ENCODE data around the gene HMCN1. TPM values are rescaled to one million over a fixed set of nuclear protein-coding genes. Genes with fewer than 3 reads are reported as not detected.

Gene HMCN1
- total RNA-seq, 1 experiment from 2014 or later = 0.12 TPM

DNA sequence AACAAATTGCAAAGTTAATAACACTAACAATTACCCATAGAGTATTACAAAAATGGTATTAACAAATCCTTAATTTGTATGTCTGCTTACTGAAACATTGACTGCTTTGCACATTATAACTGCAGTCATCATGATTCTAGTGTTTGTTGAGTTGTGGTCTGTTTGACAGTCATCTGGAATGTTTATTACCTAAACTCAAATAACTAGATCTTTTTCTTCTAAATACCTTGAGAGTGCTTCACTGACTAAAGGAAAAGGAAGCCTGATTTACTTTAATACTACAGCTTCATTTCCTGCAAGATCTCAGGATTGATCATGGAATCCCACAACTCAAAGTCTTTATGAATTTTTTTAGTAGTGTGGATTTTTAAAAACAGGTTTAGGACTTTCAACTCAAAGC is 70.0 kb downstream of the HMCN1 start:
- TF ChIP-seq, protein P1, sequence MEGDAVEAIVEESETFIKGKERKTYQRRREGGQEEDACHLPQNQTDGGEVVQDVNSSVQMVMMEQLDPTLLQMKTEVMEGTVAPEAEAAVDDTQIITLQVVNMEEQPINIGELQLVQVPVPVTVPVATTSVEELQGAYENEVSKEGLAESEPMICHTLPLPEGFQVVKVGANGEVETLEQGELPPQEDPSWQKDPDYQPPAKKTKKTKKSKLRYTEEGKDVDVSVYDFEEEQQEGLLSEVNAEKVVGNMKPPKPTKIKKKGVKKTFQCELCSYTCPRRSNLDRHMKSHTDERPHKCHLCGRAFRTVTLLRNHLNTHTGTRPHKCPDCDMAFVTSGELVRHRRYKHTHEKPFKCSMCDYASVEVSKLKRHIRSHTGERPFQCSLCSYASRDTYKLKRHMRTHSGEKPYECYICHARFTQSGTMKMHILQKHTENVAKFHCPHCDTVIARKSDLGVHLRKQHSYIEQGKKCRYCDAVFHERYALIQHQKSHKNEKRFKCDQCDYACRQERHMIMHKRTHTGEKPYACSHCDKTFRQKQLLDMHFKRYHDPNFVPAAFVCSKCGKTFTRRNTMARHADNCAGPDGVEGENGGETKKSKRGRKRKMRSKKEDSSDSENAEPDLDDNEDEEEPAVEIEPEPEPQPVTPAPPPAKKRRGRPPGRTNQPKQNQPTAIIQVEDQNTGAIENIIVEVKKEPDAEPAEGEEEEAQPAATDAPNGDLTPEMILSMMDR (IDR thresholded peaks at IDR 0.05; ENCODE audit: unreplicated experiment) = no peak
- ChIA-PET POLR2A (no interaction called here), CTCF (no interaction called here)
- Mint-ChIP-seq H3K27me3 (ENCODE audit: insufficient read depth, unreplicated experiment) (no peaks in the 10 kb centered on the region), H3K4me3 (ENCODE audit: unreplicated experiment) (no peak overlapping the region), H3K9me3 (ENCODE audit: unreplicated experiment) (no peaks in the 10 kb centered on the region), H3K27ac (ENCODE audit: low read depth, unreplicated experiment) (no peak overlapping the region), H3K36me3 (ENCODE audit: insufficient read depth, unreplicated experiment) (no peaks in the 10 kb centered on the region), H3K4me1 (ENCODE audit: insufficient read depth, unreplicated experiment) (no peaks in the 10 kb centered on the region)
- intact Hi-C loops (cut with micrococcal nuclease) = loop anchor here (5.0 kb wide), 1 partner anchor 87 kb away; no protein-coding TSS in a partner anchor
- no peak for DNase-seq (ENCODE audit: unreplicated experiment)
- BruUV-seq (replicated peaks) = no TSS peak

DNA sequence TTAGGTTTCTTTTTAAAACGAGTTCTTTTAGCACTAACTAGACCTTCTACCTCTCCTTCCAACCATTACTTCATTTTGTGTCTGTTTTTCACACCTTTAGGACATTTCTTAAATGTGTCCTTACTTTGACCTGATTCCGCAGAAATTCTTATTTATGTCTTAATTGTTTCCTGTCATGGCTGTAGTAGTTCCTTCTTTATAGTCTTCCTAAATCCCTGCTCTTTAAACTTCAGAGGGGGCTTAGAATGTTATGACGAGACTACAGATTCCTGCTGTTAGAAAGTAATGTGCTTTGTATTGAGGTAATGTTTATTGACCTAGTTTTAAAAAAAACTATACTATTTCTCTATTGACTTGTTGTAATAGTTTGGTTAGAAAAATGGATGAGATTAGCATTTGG is 70.4 kb downstream of the HMCN1 start:
- Mint-ChIP-seq H3K4me1 (ENCODE audit: insufficient read depth, unreplicated experiment) (no peaks in the 10 kb centered on the region), H3K27ac (ENCODE audit: low read depth, unreplicated experiment) (no peak overlapping the region), H3K9me3 (ENCODE audit: unreplicated experiment) (no peaks in the 10 kb centered on the region), H3K27me3 (ENCODE audit: insufficient read depth, unreplicated experiment) (no peaks in the 10 kb centered on the region), H3K4me3 (ENCODE audit: unreplicated experiment) (no peak overlapping the region), H3K36me3 (ENCODE audit: insufficient read depth, unreplicated experiment) (no peaks in the 10 kb centered on the region)
- TF ChIP-seq, protein P1 (IDR thresholded peaks at IDR 0.05; ENCODE audit: unreplicated experiment) = no peak
- no TSS peak for BruUV-seq (replicated peaks)
- no peak for DNase-seq (ENCODE audit: unreplicated experiment)
- intact Hi-C loops (cut with micrococcal nuclease) = loop anchor here (5.0 kb wide), 1 partner anchor 87 kb away; no protein-coding TSS in a partner anchor
- ChIA-PET POLR2A (no interaction called here), CTCF (no interaction called here)

DNA sequence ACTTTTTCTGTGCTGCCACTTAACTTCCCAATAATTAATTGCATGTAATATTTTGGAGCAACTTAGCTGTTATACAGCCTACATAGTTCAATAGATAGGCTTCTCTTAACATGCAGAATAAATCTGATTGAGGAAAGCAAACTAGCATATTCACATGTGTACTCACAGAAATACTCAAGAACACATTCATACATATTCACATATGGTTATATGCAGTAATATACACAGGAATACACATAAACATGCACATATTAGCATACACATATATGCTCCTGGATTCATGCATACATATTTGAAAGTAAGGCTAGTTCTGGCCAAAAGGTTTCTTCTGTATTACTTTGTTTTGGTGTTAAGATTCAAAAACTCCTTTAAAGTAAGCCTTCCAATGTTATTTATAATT is 73.1 kb downstream of the HMCN1 start:
- no peak overlapping the region for H3K27ac Mint-ChIP-seq (ENCODE audit: low read depth, unreplicated experiment)

DNA sequence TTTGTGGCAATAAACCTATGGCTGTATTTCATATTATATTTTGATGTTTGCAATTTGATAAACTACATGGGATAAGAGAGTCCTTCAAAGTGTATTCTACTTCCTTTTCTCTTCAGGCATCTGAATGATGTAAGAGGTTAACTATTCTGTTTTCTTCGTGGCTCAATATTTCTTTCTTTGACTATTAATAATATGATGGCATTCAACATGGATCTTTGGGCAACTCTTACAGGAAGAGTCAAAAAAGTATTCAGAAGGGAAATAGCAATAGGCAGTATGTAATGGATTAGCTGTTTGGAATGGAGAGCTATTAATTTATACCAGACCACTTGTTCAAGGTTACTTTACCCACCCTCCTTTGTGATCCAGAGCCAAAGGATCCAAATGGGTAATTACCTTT is 74.4 kb downstream of the HMCN1 start:
- Mint-ChIP-seq H3K4me1 (ENCODE audit: insufficient read depth, unreplicated experiment) (no peaks in the 10 kb centered on the region), H3K36me3 (ENCODE audit: insufficient read depth, unreplicated experiment) (no peaks in the 10 kb centered on the region), H3K4me3 (ENCODE audit: unreplicated experiment) (no peak overlapping the region), H3K27me3 (ENCODE audit: insufficient read depth, unreplicated experiment) (no peaks in the 10 kb centered on the region), H3K9me3 (ENCODE audit: unreplicated experiment) (no peaks in the 10 kb centered on the region), H3K27ac (ENCODE audit: low read depth, unreplicated experiment) (no peak overlapping the region)
- no TSS peak for BruUV-seq (replicated peaks)
- ChIA-PET CTCF (interaction anchor here (0.7 kb wide), 1 partner anchor 405 kb away, joined by 3 read pairs; no protein-coding TSS in a partner anchor), POLR2A (no interaction called here)
- TF ChIP-seq, protein P1 (IDR thresholded peaks at IDR 0.05; ENCODE audit: unreplicated experiment) = no peak
- intact Hi-C loops (cut with micrococcal nuclease) = no loop called here
- no peak for DNase-seq (ENCODE audit: unreplicated experiment)

More for the DNA sequence above, 73.1 kb downstream of the HMCN1 start:
- POLR2A ChIA-PET = no interaction called here
- Mint-ChIP-seq H3K27me3 (ENCODE audit: insufficient read depth, unreplicated experiment) (no peaks in the 10 kb centered on the region), H3K9me3 (ENCODE audit: unreplicated experiment) (no peaks in the 10 kb centered on the region), H3K36me3 (ENCODE audit: insufficient read depth, unreplicated experiment) (no peaks in the 10 kb centered on the region), H3K4me1 (ENCODE audit: insufficient read depth, unreplicated experiment) (no peaks in the 10 kb centered on the region), H3K4me3 (ENCODE audit: unreplicated experiment) (no peak overlapping the region)
- no peak for DNase-seq (ENCODE audit: unreplicated experiment)
- TF ChIP-seq, protein P1 (IDR thresholded peaks at IDR 0.05; ENCODE audit: unreplicated experiment) = no peak
- no TSS peak for BruUV-seq (replicated peaks)
- CTCF ChIA-PET = interaction anchor here (0.7 kb wide), 1 partner anchor 44 kb away, joined by 5 read pairs; no protein-coding TSS in a partner anchor
- intact Hi-C loops (cut with micrococcal nuclease) = no loop called here
